Panc1 (cell line): ENCODE measurements around the gene KCNIP4. TPM values are rescaled to one million over a fixed set of nuclear protein-coding genes. Genes with fewer than 3 reads are reported as not detected.

Source experiments
- ATAC-seq: fragments of 200-7000 bp; cut with Tn5 transposase; 2 replicates; pipeline ENCODE4 v1.9.1; 2020; ENCODE audit warnings: mild to moderate bottlenecking, moderate library complexity
- BruUV-seq: library from RNA; stranded (reverse); fragments of 400-500 nt; replicated peaks from 2 replicates; lab custom pipeline; 2021; lab: Mats Ljungman, UMichigan
- CTCF ChIA-PET: fragments of 300-600 bp; sonication (Branson Sonifier 250); formaldehyde crosslinking; loops from one replicate; lab custom pipeline; 2022; ENCODE audit warnings: antibody characterized with exemption; lab: Charles Lee
- POLR2A ChIA-PET: fragments of 300-600 bp; sonication (Branson Sonifier 250); formaldehyde crosslinking; loops from one replicate; lab custom pipeline; 2022; ENCODE audit warnings: antibody characterized with exemption; lab: Charles Lee
- DNase-seq: peaks from one replicate; pipeline ENCODE4 v3.0.0-alpha.2; 2010; ENCODE audit warnings: low read depth, low spot score
- H3K27ac ChIP-seq: 2 replicates; pipeline ENCODE4 v1.5.1; 2011; ENCODE audit warnings: mild to moderate bottlenecking, low read length, inconsistent platforms
- H3K27me3 ChIP-seq: fragments of 200-500 bp; sonication (Bioruptor generic); 2 replicates; pipeline ENCODE4 v1.6.0; 2014; ENCODE audit warnings: low read length, inconsistent platforms; ENCODE audit not compliant: control insufficient read depth, insufficient read depth
- H3K36me3 ChIP-seq: fragments of 200-500 bp; sonication (Bioruptor generic); 2 replicates; pipeline ENCODE4 v1.5.1; 2014; ENCODE audit warnings: inconsistent platforms, mild to moderate bottlenecking, low read length, moderate library complexity; ENCODE audit not compliant: control insufficient read depth, insufficient read depth
- H3K4me1 ChIP-seq: 2 replicates; pipeline ENCODE4 v1.5.1; 2011; ENCODE audit warnings: inconsistent platforms, mild to moderate bottlenecking, low read length, moderate library complexity; ENCODE audit not compliant: control insufficient read depth, insufficient read depth
- H3K4me3 ChIP-seq, 2 experiments: 2 replicates each; pipeline ENCODE4 v1.5.1; 2011 to 2012; ENCODE audit warnings: low read depth in 2 of 2, low read length in 2 of 2, mild to moderate bottlenecking in 2 of 2, inconsistent platforms in 1 of 2, moderate library complexity in 1 of 2
- H3K9me3 ChIP-seq: fragments of 200-500 bp; sonication (Bioruptor generic); 2 replicates; pipeline ENCODE4 v1.5.1; 2014; ENCODE audit warnings: low read depth, mild to moderate bottlenecking, inconsistent platforms, low read length, moderate library complexity; ENCODE audit not compliant: control insufficient read depth, insufficient read depth
- POLR2AphosphoS5 ChIP-seq: IDR thresholded peaks from 2 replicates; pipeline ENCODE4 v1.6.1; 2012; ENCODE audit warnings: mild to moderate bottlenecking, low read depth, low read length, moderate library complexity
- SIN3A ChIP-seq: IDR thresholded peaks from 2 replicates; pipeline ENCODE4 v1.6.1; 2012; ENCODE audit warnings: low read depth, mild to moderate bottlenecking, low read length, moderate library complexity, borderline replicate concordance; ENCODE audit not compliant: insufficient read depth
- TCF7L2 ChIP-seq: IDR thresholded peaks from 2 replicates; pipeline ENCODE4 v1.6.1; 2011; ENCODE audit warnings: mild to moderate bottlenecking, low read depth, low read length, inconsistent platforms
- in situ Hi-C: cut with HindIII; loops from 2 replicates; pipeline ENCODE4 v1.10.0; 2016; ENCODE audit warnings: low sequenced_read_pairs, low pct_unique_long_range_greater_than_20kb
- intact Hi-C: fragments of 100-400 bp; cut with micrococcal nuclease; formaldehyde crosslinking; loops from one replicate; pipeline ENCODE4 v1.10.0; 2022; ENCODE audit not compliant: unreplicated experiment
- total RNA-seq: library from RNA; stranded (reverse); gene quantifications from one replicate; pipeline ENCODE4 v1.2.1, GENCODE V29; 2021; ENCODE audit not compliant: unreplicated experiment
- TF ChIP-seq, protein P1 (sequence below): fragments of 450-650 bp; IDR thresholded peaks from 2 replicates; pipeline ENCODE4 v1.5.1; 2017; ENCODE audit warnings: mild to moderate bottlenecking
- TF ChIP-seq, protein P2 (sequence below), 2 experiments: IDR thresholded peaks; 2 replicates each; pipeline ENCODE4 v1.6.1; 2011 to 2012; ENCODE audit warnings: low read depth in 2 of 2, control low read depth in 1 of 2, low read length in 1 of 2, mild to moderate bottlenecking in 1 of 2, moderate library complexity in 1 of 2; ENCODE audit not compliant: insufficient read depth in 1 of 2

The KCNIP4 gene
- total RNA-seq, 1 experiment from 2014 or later: not detected

DNA sequence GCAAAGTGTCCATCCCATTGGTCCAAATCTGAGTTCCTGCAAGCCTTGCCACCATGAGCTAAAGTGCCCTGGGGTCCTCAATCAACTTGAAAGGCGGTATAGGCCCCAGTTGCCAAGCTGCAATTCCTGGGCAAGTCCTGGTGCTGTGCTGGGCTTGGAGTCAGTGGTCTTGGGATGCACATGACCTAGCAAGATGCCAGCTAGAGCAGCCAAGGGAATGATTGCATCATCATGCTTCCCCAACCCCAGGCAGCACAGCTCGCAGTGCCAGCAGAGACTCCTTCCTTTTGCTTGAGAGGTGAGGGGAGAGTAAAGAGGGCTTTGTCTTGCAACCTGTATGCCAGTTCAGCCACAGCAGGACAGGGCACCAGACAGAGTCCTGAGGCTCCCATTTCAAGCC, 50.5 kb downstream of the KCNIP4 start:
- in situ Hi-C loops (no loop called here), intact Hi-C loops (no loop called here)
- no peak for TF ChIP-seq TCF7L2
- TF ChIP-seq, protein P1, sequence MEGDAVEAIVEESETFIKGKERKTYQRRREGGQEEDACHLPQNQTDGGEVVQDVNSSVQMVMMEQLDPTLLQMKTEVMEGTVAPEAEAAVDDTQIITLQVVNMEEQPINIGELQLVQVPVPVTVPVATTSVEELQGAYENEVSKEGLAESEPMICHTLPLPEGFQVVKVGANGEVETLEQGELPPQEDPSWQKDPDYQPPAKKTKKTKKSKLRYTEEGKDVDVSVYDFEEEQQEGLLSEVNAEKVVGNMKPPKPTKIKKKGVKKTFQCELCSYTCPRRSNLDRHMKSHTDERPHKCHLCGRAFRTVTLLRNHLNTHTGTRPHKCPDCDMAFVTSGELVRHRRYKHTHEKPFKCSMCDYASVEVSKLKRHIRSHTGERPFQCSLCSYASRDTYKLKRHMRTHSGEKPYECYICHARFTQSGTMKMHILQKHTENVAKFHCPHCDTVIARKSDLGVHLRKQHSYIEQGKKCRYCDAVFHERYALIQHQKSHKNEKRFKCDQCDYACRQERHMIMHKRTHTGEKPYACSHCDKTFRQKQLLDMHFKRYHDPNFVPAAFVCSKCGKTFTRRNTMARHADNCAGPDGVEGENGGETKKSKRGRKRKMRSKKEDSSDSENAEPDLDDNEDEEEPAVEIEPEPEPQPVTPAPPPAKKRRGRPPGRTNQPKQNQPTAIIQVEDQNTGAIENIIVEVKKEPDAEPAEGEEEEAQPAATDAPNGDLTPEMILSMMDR: no peak
- TF ChIP-seq, protein P2, sequence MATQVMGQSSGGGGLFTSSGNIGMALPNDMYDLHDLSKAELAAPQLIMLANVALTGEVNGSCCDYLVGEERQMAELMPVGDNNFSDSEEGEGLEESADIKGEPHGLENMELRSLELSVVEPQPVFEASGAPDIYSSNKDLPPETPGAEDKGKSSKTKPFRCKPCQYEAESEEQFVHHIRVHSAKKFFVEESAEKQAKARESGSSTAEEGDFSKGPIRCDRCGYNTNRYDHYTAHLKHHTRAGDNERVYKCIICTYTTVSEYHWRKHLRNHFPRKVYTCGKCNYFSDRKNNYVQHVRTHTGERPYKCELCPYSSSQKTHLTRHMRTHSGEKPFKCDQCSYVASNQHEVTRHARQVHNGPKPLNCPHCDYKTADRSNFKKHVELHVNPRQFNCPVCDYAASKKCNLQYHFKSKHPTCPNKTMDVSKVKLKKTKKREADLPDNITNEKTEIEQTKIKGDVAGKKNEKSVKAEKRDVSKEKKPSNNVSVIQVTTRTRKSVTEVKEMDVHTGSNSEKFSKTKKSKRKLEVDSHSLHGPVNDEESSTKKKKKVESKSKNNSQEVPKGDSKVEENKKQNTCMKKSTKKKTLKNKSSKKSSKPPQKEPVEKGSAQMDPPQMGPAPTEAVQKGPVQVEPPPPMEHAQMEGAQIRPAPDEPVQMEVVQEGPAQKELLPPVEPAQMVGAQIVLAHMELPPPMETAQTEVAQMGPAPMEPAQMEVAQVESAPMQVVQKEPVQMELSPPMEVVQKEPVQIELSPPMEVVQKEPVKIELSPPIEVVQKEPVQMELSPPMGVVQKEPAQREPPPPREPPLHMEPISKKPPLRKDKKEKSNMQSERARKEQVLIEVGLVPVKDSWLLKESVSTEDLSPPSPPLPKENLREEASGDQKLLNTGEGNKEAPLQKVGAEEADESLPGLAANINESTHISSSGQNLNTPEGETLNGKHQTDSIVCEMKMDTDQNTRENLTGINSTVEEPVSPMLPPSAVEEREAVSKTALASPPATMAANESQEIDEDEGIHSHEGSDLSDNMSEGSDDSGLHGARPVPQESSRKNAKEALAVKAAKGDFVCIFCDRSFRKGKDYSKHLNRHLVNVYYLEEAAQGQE (IDR thresholded peaks at IDR 0.05; ENCODE audit: insufficient read depth in 1 of 2, low read depth in 2 of 2, low read length in 1 of 2): no peak
- TF ChIP-seq POLR2AphosphoS5: no peak
- no peak for TF ChIP-seq SIN3A
- Histone ChIP-seq H3K4me3 (no peak overlapping the region), H3K27ac (no peak overlapping the region), H3K36me3 (no peaks in the 10 kb centered on the region), H3K4me1 (no peaks in the 10 kb centered on the region), H3K9me3 (no peaks in the 10 kb centered on the region), H3K27me3 (no peaks in the 10 kb centered on the region)
- ATAC-seq: no peak
- no TSS peak for BruUV-seq
- CTCF ChIA-PET: no interaction called here
- POLR2A ChIA-PET: no interaction called here
- DNase-seq: no peak

DNA sequence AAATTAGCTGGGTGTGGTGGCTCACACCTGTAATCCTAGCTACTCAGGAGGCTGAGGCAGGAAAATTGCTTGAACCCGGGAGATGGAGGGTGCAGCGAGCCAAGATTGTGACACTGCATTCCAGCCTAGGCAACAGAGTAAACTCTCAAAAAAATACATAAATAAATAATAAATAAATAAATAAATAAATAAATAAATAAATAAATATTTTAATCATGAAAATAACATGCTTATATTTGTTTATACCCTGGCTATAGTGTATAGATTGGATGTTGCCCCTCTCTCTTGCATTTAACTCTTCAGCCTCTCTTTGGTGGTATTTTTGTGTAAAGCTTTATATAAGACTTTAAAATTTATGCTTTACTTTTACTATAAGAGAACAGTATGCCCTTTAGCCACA, 51.8 kb downstream of the KCNIP4 start:
- Histone ChIP-seq H3K27me3 (no peaks in the 10 kb centered on the region), H3K4me1 (no peaks in the 10 kb centered on the region), H3K9me3 (no peaks in the 10 kb centered on the region), H3K4me3 (no peak overlapping the region), H3K36me3 (no peaks in the 10 kb centered on the region), H3K27ac (no peak overlapping the region)
- ChIA-PET POLR2A (no interaction called here), CTCF (no interaction called here)
- DNase-seq (no peak), ATAC-seq (no peak)
- TF ChIP-seq, protein P2 (IDR thresholded peaks at IDR 0.05; ENCODE audit: insufficient read depth in 1 of 2, low read depth in 2 of 2, low read length in 1 of 2): no peak
- no peak for TF ChIP-seq TCF7L2
- no peak for TF ChIP-seq POLR2AphosphoS5
- TF ChIP-seq SIN3A: no peak
- TF ChIP-seq, protein P1: no peak
- BruUV-seq: no TSS peak
- in situ Hi-C loops (no loop called here), intact Hi-C loops (no loop called here)
